ENCODE measurements around the gene SEC31B. TPM values are rescaled to one million over a fixed set of nuclear protein-coding genes. Genes with fewer than 3 reads are reported as not detected.

Gene SEC31B
- total RNA-seq (2011; cell fraction: chromatin; rRNA removed; ENCODE audit: low replicate concordance): 69.2 and 102 TPM in 2 replicates
- 39.9 and 43.8 TPM in 2 replicates for total RNA-seq (2011; cell fraction: nucleolus; rRNA removed)
- 50.3 and 57.0 TPM in 2 replicates for total RNA-seq (2011; cell fraction: nucleoplasm; rRNA removed)
- 0.91 and 1.3 TPM in 2 replicates for total RNA-seq (2014; rRNA removed)
- 1.5 and 1.6 TPM in 2 replicates for total RNA-seq (2014; rRNA removed; fragmentation: Illumina TruSeq; extraction: Trizol)
- total RNA-seq (2015; rRNA removed; fragmentation: Illumina TruSeq; extraction: Trizol): 1.2 and 1.5 TPM in 2 replicates
- total RNA-seq (2021): 4.2 and 4.6 TPM in 2 replicates
- polyA plus RNA-seq (2011; rRNA removed): 7.0 and 14.6 TPM in 2 replicates
- 2.5 and 4.6 TPM in 2 replicates for polyA plus RNA-seq (2011; cell fraction: cytosol; rRNA removed)
- 107 and 125 TPM in 2 replicates for polyA plus RNA-seq (2011; cell fraction: nucleus; rRNA removed)
- polyA plus RNA-seq (2012): 4.4 and 17.7 TPM in 2 replicates
- 3.4 and 5.1 TPM in 2 replicates for polyA plus RNA-seq (2014; fragmentation: Illumina TruSeq; extraction: Trizol)
- 1 to 10 TPM; 1.2 to 2.4 TPM for polyA plus RNA-seq (2014; fragmentation: Nextera tagmentation; extraction: Ambion mirVana)
- 5.9 and 7.2 TPM in 2 replicates for polyA plus RNA-seq (2014; rRNA removed)
- 4.2 and 4.7 TPM in 2 replicates for polyA minus RNA-seq (2011; rRNA and poly(A)+ RNA removed)
- polyA minus RNA-seq (2011; cell fraction: cytosol; rRNA and poly(A)+ RNA removed): 1.0 and 1.1 TPM in 2 replicates
- 12.0 and 18.8 TPM in 2 replicates for polyA minus RNA-seq (2011; cell fraction: nucleus; rRNA and poly(A)+ RNA removed)
- Bru-seq, nascent RNA: percentile 49 among the genes with signal in this experiment
- percentile 51 among the genes with signal in this experiment for BruChase-seq, experiment 1, labeled RNA remaining after a 2-hour chase
- percentile 62 among the genes with signal in this experiment for BruChase-seq, experiment 2, labeled RNA remaining after a 6-hour chase
- long read RNA-seq, experiment 1, partial matches to known transcripts: 2 of 4 reads
- long read RNA-seq, experiment 1, other reads (novel, unspliced or antisense): 2 of 4 reads
- long read RNA-seq, experiment 2, partial matches to known transcripts: 0 of 2 reads
- long read RNA-seq, experiment 2, other reads (novel, unspliced or antisense): 2 of 2 reads
- long read RNA-seq, experiment 3, partial matches to known transcripts: 0 of 1 reads
- long read RNA-seq, experiment 3, other reads (novel, unspliced or antisense): 1 of 1 reads

GRCh38 chr10:100519311-100520051 is at the start of gene SEC31B:
Gene SEC31B (minus strand): TSS chr10:100519861. CDS start chr10:100516952, 2,909 bp downstream.
- H3K4me1 ChIP-seq (replicated peaks in 1 of 2; ENCODE audit: control insufficient read depth in 2 of 2, insufficient read depth in 2 of 2, low read length in 2 of 2): peaks cover 2 to 3% of the 10 kb centered on the region in 2 experiments; a peak in 2 of 5 replicates
- H3K9ac ChIP-seq (ENCODE audit: insufficient read depth in 1 of 2, low read depth in 2 of 2, low read length in 2 of 2): no peak within 1 kb of the TSS
- no peak within 1 kb of the TSS for H2AFZ ChIP-seq (ENCODE audit: low read depth, low read length)
- intact Hi-C loops (cut with micrococcal nuclease): loop anchor here (5.0 kb wide), 1 partner anchor 358 kb away; no protein-coding TSS in a partner anchor
- no TSS peak for BruUV-seq (replicated peaks)
- no peak for FAIRE-seq
- no peaks in the 10 kb centered on the region for H3K27me3 ChIP-seq (ENCODE audit: control insufficient read depth in 2 of 2, insufficient read depth in 2 of 2, low read length in 2 of 2)
- TF ChIP-seq POLR2G (IDR thresholded peaks at IDR 0.05; ENCODE audit: low read depth, low read length): peak; percentile 62
- TF ChIP-seq, protein P1, sequence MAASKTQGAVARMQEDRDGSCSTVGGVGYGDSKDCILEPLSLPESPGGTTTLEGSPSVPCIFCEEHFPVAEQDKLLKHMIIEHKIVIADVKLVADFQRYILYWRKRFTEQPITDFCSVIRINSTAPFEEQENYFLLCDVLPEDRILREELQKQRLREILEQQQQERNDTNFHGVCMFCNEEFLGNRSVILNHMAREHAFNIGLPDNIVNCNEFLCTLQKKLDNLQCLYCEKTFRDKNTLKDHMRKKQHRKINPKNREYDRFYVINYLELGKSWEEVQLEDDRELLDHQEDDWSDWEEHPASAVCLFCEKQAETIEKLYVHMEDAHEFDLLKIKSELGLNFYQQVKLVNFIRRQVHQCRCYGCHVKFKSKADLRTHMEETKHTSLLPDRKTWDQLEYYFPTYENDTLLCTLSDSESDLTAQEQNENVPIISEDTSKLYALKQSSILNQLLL (CRISPR knock-in tag; IDR thresholded peaks at IDR 0.05; ENCODE audit: borderline replicate concordance): no peak
- CTCF ChIA-PET (ENCODE audit: low intra/inter-chr PET ratio): interaction anchor here (0.7 to 1.6 kb wide), 3 partner anchors 84 to 216 kb away, joined by 3 to 25 read pairs (median 3); no protein-coding TSS in a partner anchor
- 96% methylated on average over 18 of the region's 72 CpGs for WGBS (ENCODE audit: insufficient coverage, low coverage, missing lambda C conversion rate)
- no peaks in the 10 kb centered on the region for H3K9me1 ChIP-seq (ENCODE audit: control insufficient read depth, insufficient read depth, low read length)
- H3K36me3 ChIP-seq (ENCODE audit: control insufficient read depth, insufficient read depth, low read length): peaks cover 15% of the 10 kb centered on the region; the same call in 2 of the 3 replicates
- H4K20me1 ChIP-seq (replicated peaks; ENCODE audit: control insufficient read depth, insufficient read depth, low read length): no peaks in the 10 kb centered on the region; the same call in 1 of the 2 replicates
- ATAC-seq: no peak
- no peak for DNase-seq (ENCODE audit: extremely low read depth in 1 of 4, low spot score in 3 of 4)
- no peak within 1 kb of the TSS for H3K4me3 ChIP-seq
- no peaks in the 10 kb centered on the region for H3K79me2 ChIP-seq (ENCODE audit: control insufficient read depth, insufficient read depth, low read length)
- no peak within 1 kb of the TSS for H3K27ac ChIP-seq (ENCODE audit: extremely low read depth, low read depth, low read length)
- POLR2A ChIA-PET: interaction anchor here (0.6 to 0.8 kb wide), 2 partner anchors 165 to 669 kb away, joined by 3 read pairs; no protein-coding TSS in a partner anchor
- in situ Hi-C loops (cut with MboI): no loop called here
- no peaks in the 10 kb centered on the region for H3K9me3 ChIP-seq (replicated peaks; ENCODE audit: control insufficient read depth, insufficient read depth, low read depth, low read length)
- no peak within 1 kb of the TSS for H3K4me2 ChIP-seq (ENCODE audit: insufficient read depth, low read length)
